UCSD-AML1 (cell line): Measurements from ENCODE around the gene SYNGR3.

ENCODE experiments used
- DNase-seq: peaks from one replicate; lab custom pipeline; 2025; ENCODE audit not compliant: unreplicated experiment; lab: John Stamatoyannopoulos, UW

SYNGR3 gene

DNA sequence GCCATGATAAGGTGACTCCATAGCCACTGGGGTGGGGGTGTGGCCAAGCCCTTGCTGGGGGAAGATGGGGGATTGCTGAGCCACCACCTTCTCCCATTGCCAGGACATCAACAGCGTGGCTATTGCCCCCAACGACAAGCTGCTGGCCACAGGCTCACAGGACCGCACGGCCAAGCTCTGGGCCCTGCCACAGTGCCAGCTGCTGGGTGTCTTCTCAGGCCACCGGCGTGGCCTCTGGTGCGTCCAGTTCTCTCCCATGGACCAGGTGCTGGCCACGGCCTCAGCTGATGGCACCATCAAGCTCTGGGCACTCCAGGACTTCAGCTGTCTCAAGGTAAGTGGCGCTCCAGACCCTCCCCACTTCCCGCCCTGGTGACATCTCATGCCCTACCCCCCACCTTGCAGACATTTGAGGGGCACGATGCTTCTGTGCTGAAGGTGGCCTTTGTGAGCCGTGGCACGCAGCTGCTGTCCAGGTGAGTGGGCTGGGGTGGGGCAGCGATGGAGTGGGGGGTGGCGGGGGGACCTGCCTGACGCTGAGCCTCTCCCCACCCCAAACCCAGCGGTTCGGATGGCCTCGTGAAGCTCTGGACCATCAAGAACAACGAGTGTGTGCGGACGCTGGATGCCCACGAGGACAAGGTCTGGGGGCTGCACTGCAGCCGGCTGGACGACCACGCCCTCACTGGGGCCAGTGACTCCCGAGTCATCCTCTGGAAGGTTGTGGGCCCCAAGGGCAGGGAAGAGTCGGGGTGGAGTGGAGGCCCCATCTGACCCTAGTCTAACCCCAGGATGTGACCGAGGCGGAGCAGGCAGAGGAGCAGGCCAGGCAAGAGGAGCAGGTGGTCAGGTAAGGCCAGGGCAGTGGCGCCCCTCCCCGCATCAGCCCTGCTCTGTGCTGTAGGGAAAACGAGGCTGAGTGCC is 12.6 kb upstream of the SYNGR3 start:
- no peak for DNase-seq

DNA sequence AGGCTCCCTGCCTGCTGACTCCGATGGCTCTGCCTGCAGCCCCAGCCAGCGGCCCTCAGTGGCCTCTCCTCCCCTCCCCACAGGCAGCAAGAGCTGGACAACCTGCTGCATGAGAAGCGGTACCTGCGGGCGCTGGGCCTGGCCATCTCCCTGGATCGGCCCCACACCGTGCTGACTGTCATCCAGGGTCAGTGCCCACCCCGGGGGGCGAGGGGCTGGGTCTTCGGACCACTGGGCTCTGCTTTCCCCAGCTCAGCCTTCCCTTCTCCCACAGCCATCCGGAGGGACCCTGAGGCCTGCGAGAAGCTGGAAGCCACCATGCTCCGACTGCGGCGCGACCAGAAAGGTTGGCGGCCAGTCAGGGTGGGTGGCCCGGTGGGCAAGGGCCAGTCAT is 11.9 kb upstream of the SYNGR3 start:
- no peak for DNase-seq

- no peak for DNase-seq
Observed at GRCh38 chr16:1978476-1979120, 11.2 kb upstream of the SYNGR3 start.

- no peak for DNase-seq
Observed at GRCh38 chr16:1979271-1980029, 10.3 kb upstream of the SYNGR3 start.

- DNase-seq = no peak
Observed at GRCh38 chr16:1980030-1980769, 9.6 kb upstream of the SYNGR3 start.

DNA sequence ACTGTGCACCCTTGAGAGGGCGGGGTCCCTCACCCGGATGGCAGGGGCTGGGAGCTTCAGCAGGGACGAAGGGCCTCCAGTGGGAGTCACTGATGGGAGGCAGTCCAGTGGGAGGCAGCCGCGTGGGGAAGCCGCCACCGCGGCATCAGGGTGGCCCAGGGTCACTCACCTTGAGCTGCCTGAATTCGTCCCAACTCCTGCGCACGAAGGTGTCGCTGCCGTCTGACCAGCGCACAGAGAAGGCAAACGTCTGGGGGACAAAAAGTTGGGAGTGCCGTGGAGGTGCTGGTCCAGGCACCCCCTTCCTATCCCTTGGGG is 9.0 kb upstream of the SYNGR3 start:
- DNase-seq = no peak

DNA sequence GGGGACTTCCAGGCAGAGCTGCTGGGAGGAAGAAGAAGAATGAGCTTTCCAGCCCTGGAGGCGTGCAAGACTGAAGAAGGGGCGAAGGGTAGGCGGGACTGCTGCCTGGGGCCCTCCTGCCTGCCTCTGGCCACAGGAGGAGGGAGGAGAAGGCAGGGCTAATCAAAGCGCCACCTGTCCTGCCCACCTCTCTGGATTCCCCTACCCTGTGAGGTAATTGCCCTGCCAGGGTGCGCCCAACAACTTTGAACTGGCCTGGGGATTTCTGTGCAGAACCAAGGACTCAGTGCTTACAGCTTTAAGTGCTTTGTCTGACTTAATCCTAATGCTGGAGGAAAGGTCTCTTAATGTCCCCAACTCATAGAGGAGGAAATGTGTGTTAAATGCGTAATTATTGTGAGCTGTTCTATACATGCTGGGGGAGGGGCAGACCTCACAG is 8.4 kb upstream of the SYNGR3 start, which contains the start of gene NOXO1:
Gene NOXO1 (minus strand): TSS at position 72 of the 439 bp plus-strand sequence. CDS start 290 bp downstream, outside the sequence.
- no peak for DNase-seq

- no peak for DNase-seq
Observed at GRCh38 chr16:1982013-1982433, 7.7 kb upstream of the SYNGR3 start.

- no peak for DNase-seq
Observed at GRCh38 chr16:1982991-1983543, 6.7 kb upstream of the SYNGR3 start.

GRCh38 chr16:1983544-1984346 is 6.0 kb upstream of the SYNGR3 start, which contains the start of gene GFER:
Gene GFER (plus strand): TSS chr16:1984193. CDS start chr16:1984219, 26 bp downstream.
- DNase-seq = peak; percentile 95

GRCh38 chr16:1984347-1985225 is 5.2 kb upstream of the SYNGR3 start:
- DNase-seq = no peak

DNA sequence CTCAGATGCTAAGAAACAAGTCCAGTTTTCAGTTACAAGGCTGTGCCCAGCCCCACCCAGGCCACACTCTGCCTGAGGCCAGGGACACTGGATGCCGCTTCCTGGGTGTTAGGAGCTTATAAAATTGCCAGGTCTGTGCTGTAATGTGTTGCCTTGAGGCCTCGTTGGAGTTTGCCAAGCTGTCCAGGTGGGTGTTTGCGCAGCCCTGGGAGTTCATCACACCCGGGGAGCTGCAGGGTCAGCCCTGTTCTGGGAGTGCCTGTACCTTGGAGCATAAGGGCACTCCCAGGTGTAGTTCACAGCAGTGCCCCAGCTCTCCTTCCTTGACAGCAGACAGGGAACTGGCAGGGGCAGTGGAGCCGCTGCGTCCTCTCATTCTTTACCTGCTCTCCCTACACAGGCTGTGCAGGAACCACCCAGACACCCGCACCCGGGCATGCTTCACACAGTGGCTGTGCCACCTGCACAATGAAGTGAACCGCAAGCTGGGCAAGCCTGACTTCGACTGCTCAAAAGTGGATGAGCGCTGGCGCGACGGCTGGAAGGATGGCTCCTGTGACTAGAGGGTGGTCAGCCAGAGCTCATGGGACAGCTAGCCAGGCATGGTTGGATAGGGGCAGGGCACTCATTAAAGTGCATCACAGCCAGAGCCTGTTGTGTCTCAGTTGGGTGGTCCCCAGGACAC is 4.2 kb upstream of the SYNGR3 start:
- no peak for DNase-seq

GRCh38 chr16:1987198-1987597 is 2.6 kb upstream of the SYNGR3 start:
- no peak for DNase-seq

- DNase-seq = no peak
Observed at GRCh38 chr16:1990101-1990350, 256 bp downstream of the SYNGR3 start.

GRCh38 chr16:1990351-1991134 is 773 bp downstream of the SYNGR3 start:
- no peak for DNase-seq

- no peak for DNase-seq
Observed at GRCh38 chr16:1991135-1991551, 1.4 kb downstream of the SYNGR3 start.

- no peak for DNase-seq
Observed at GRCh38 chr16:1991588-1991947, 1.8 kb downstream of the SYNGR3 start.
